Esophagus muscularis mucosa (tissue), 4 donors: ENCODE measurements around the gene SEMA6D. TPM values are rescaled to one million over a fixed set of nuclear protein-coding genes. Genes with fewer than 3 reads are reported as not detected.

Experiments used
- DNase-seq: peaks from one replicate; pipeline ENCODE4 v3.0.0-alpha.2; 2017; ENCODE audit errors: extremely low spot score
- H3K27ac ChIP-seq, 4 donors: fragments of 200-600 bp; sonication (generic); replicated peaks in 1 of 4; 1 replicate in 3 of 4; 2 replicates in 1 of 4; pipeline ENCODE4 v1.5.1; 2016 to 2019; ENCODE audit warnings: mild to moderate bottlenecking in 1 of 4
- H3K27me3 ChIP-seq, 4 donors: fragments of 200-600 bp; sonication (generic); one replicate each; pipeline versions ENCODE4 v1.5.1 to v1.6.0; 2016 to 2019
- H3K36me3 ChIP-seq, 4 donors: fragments of 200-600 bp; sonication (generic); one replicate each; pipeline ENCODE4 v1.5.1; 2016 to 2019
- H3K4me1 ChIP-seq, 4 donors: fragments of 200-600 bp; sonication (generic); one replicate each; pipeline ENCODE4 v1.5.1; 2016 to 2019
- H3K4me3 ChIP-seq, 4 donors: fragments of 200-600 bp; sonication (generic); 1 replicate in 2 of 4; 2 replicates in 2 of 4; pipeline ENCODE4 v1.5.1; 2016 to 2019; ENCODE audit warnings: mild to moderate bottlenecking in 4 of 4, moderate library complexity in 1 of 4
- H3K9me3 ChIP-seq, 4 donors: fragments of 200-600 bp; sonication (generic); 1 replicate in 3 of 4; 2 replicates in 1 of 4; pipeline ENCODE4 v1.5.1; 2016 to 2019
- CTCF ChIP-seq, 3 experiments: fragments of 200-600 bp in 2 of 3; fragments of 450-650 bp in 1 of 3; sonication (generic) in 2 of 3; IDR thresholded peaks; one replicate each; pipeline ENCODE4 v1.5.1; 2017 to 2019; ENCODE audit warnings: antibody characterized with exemption in 3 of 3, mild to moderate bottlenecking in 2 of 3, moderate library complexity in 1 of 3
- EP300 ChIP-seq: sonication (generic); formaldehyde crosslinking; IDR thresholded peaks from one replicate; pipeline ENCODE4 v1.6.1; 2017; ENCODE audit warnings: antibody characterized with exemption
- POLR2A ChIP-seq: fragments of 450-650 bp; IDR thresholded peaks from one replicate; pipeline ENCODE4 v1.6.1; 2017; ENCODE audit warnings: antibody characterized with exemption, moderate library complexity, mild to moderate bottlenecking, low read depth
- POLR2AphosphoS5 ChIP-seq, 2 donors: sonication (generic); formaldehyde crosslinking; IDR thresholded peaks; one replicate each; pipeline ENCODE4 v1.6.1; 2017; ENCODE audit warnings: antibody characterized with exemption in 2 of 2
- WGBS: methylation state at CpG from one replicate; pipeline ENCODE4 v1.1.5; 2018; 5-methylcytosine and 5-hydroxymethylcytosine counted together
- intact Hi-C: fragments of 100-400 bp; cut with DNase I; formaldehyde crosslinking; loops from one replicate; pipeline ENCODE4 v1.15.1; 2023
- total RNA-seq, 4 donors: library from RNA; depleted of rRNA; stranded (reverse); fragments of >200 nt; gene quantifications; one replicate each; pipeline versions ENCODE4 v1.1.0 to v1.2.1, GENCODE V29; 2016

Gene SEMA6D
- total RNA-seq, 4 donors from 2014 or later: 2.1 to 5.2 (median 3.8) TPM

GRCh38 chr15:47820747-47821319 is 103.5 kb downstream of the SEMA6D start:
- WGBS: 58% methylated on average over 8 of the region's 8 CpGs
- H3K9me3 ChIP-seq: no peaks in the 10 kb centered on the region
- H3K4me1 ChIP-seq: peaks cover 0 to 15% (median 7%) of the 10 kb centered on the region in 4 donors
- intact Hi-C loops: no loop called here
- H3K27ac ChIP-seq: no peak overlapping the region
- TF ChIP-seq CTCF (IDR thresholded peaks at IDR 0.05): no peak
- no peak for TF ChIP-seq EP300
- TF ChIP-seq POLR2AphosphoS5 (IDR thresholded peaks at IDR 0.05): no peak
- no peak for TF ChIP-seq POLR2A
- H3K27me3 ChIP-seq: no peaks in the 10 kb centered on the region
- no peak overlapping the region for H3K4me3 ChIP-seq
- no peaks in the 10 kb centered on the region for H3K36me3 ChIP-seq
- DNase-seq: no peak

- no peak for DNase-seq
- H3K4me3 ChIP-seq: no peak overlapping the region
- TF ChIP-seq POLR2AphosphoS5 (IDR thresholded peaks at IDR 0.05): no peak
- no peak for TF ChIP-seq EP300
- no peak for TF ChIP-seq POLR2A
- no peak for TF ChIP-seq CTCF (IDR thresholded peaks at IDR 0.05)
- peaks cover 0 to 15% (median 7%) of the 10 kb centered on the region in 4 donors for H3K4me1 ChIP-seq
- no peaks in the 10 kb centered on the region for H3K9me3 ChIP-seq
- no peak overlapping the region for H3K27ac ChIP-seq
- no peaks in the 10 kb centered on the region for H3K27me3 ChIP-seq
- 87% methylated on average over 4 of the region's 4 CpGs for WGBS
- intact Hi-C loops: no loop called here
- H3K36me3 ChIP-seq: no peaks in the 10 kb centered on the region
These were observed 104.7 kb downstream of the SEMA6D start for GRCh38 chr15:47822048-47822447.
